Endodermal cell (in vitro differentiated cells): ENCODE results near the gene ZNF124. TPM values are rescaled to one million over a fixed set of nuclear protein-coding genes. Genes with fewer than 3 reads are reported as not detected.
"Not testable (repeated sequence)": the region's sequence is repeated elsewhere in the genome, so short reads cannot be mapped to it uniquely, and the experiment has no call there.

ENCODE experiments used
- DNase-seq: peaks from one replicate; pipeline ENCODE4 v3.0.0-alpha.2; 2017
- H3K27ac ChIP-seq: 2 replicates; pipeline ENCODE4 v1.5.1; 2013; ENCODE audit warnings: mild to moderate bottlenecking, low read depth, low read length, moderate library complexity
- H3K27me3 ChIP-seq: 2 replicates; pipeline ENCODE4 v1.6.1; 2013; ENCODE audit warnings: mild to moderate bottlenecking, low read length, moderate library complexity; ENCODE audit not compliant: insufficient read depth, control insufficient read depth, poor library complexity, severe bottlenecking
- H3K36me3 ChIP-seq: 2 replicates; pipeline ENCODE4 v1.7.0; 2013; ENCODE audit warnings: mild to moderate bottlenecking, low read length, moderate library complexity; ENCODE audit not compliant: control insufficient read depth, insufficient read depth
- H3K4me1 ChIP-seq: one replicate; pipeline ENCODE4 v1.7.0; 2013; ENCODE audit warnings: low read length; ENCODE audit not compliant: control insufficient read depth, insufficient read depth
- H3K4me3 ChIP-seq: 2 replicates; pipeline ENCODE4 v1.5.1; 2013; ENCODE audit warnings: mild to moderate bottlenecking, low read length, moderate library complexity
- H3K9ac ChIP-seq: 2 replicates; pipeline ENCODE4 v1.6.1; 2013; ENCODE audit warnings: mild to moderate bottlenecking, low read length, moderate library complexity; ENCODE audit not compliant: poor library complexity, severe bottlenecking; ENCODE audit errors: extremely low read depth
- H3K9me3 ChIP-seq: 2 replicates; pipeline ENCODE4 v1.6.1; 2013; ENCODE audit warnings: mild to moderate bottlenecking, low read length, moderate library complexity; ENCODE audit not compliant: control insufficient read depth
- H3K27ac Mint-ChIP-seq: 2 replicates; pipeline ENCODE4 v1.8.0; 2020; ENCODE audit warnings: mixed read lengths
- H3K27me3 Mint-ChIP-seq: 2 replicates; pipeline ENCODE4 v1.8.0; 2021; ENCODE audit warnings: mild to moderate bottlenecking, mixed read lengths; ENCODE audit not compliant: insufficient read depth
- H3K36me3 Mint-ChIP-seq: 2 replicates; pipeline ENCODE4 v1.8.0; 2020; ENCODE audit warnings: low read depth, mixed read lengths
- H3K4me1 Mint-ChIP-seq: 2 replicates; pipeline ENCODE4 v1.8.0; 2020; ENCODE audit warnings: mixed read lengths
- H3K4me3 Mint-ChIP-seq: 2 replicates; pipeline ENCODE4 v1.8.0; 2020; ENCODE audit warnings: mild to moderate bottlenecking, moderate library complexity, mixed read lengths
- H3K9me3 Mint-ChIP-seq: 2 replicates; pipeline ENCODE4 v1.8.0; 2020; ENCODE audit warnings: mild to moderate bottlenecking, mixed read lengths
- WGBS, 2 experiments: methylation state at CpG; one replicate each; pipeline versions ENCODE4 v1.1.5 to v1.1.7; 2013; ENCODE audit warnings: missing lambda C conversion rate in 2 of 2, mixed read lengths in 1 of 2; ENCODE audit not compliant: insufficient coverage in 1 of 2, insufficient read length in 1 of 2; 5-methylcytosine and 5-hydroxymethylcytosine counted together
- total RNA-seq, 2 donors: library from RNA; stranded (reverse); fragmentation: NEBNext Ultra II Directional in 1 of 2; extraction: Animal tissue kit (Norgen Biotek cat#: 25700) in 1 of 2; gene quantifications; 2 replicates in 1 of 2; 3 replicates in 1 of 2; pipeline ENCODE4 v1.2.1, GENCODE V29; 2021
- TF ChIP-seq, protein P1 (sequence below): fragments of 200-600 bp; sonication (generic); conservative IDR thresholded peaks from 2 replicates; pipeline ENCODE4 v1.5.0; 2021; ENCODE audit warnings: antibody characterized with exemption, mild to moderate bottlenecking

ZNF124 gene
- total RNA-seq, 2 donors from 2014 or later, result 93.3 to 101 TPM

DNA sequence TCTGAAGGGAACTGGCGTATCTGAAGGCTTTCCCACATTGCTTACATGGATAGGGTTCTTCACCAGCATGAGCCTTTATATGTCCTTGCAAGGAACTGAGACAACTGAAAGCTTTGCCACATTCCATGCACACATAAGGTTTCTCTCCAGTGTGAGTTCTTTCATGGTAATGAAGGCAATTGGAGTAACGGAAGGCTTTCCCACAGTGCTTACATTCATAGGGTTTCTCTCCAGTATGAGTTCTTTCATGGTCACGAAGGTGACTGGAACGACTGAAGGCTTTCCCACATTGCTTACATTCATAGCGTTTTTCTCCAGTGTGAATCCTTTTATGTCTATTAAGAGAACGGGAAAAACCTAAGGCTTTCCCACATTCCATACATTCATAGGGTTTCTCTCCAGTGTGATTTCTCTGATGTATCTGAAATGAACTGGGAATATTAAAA, 15.0 kb downstream of the ZNF124 start:
- no peak overlapping the region for H3K27ac ChIP-seq
- peaks cover 99% of the 10 kb centered on the region for H3K9me3 ChIP-seq
- TF ChIP-seq, protein P1, sequence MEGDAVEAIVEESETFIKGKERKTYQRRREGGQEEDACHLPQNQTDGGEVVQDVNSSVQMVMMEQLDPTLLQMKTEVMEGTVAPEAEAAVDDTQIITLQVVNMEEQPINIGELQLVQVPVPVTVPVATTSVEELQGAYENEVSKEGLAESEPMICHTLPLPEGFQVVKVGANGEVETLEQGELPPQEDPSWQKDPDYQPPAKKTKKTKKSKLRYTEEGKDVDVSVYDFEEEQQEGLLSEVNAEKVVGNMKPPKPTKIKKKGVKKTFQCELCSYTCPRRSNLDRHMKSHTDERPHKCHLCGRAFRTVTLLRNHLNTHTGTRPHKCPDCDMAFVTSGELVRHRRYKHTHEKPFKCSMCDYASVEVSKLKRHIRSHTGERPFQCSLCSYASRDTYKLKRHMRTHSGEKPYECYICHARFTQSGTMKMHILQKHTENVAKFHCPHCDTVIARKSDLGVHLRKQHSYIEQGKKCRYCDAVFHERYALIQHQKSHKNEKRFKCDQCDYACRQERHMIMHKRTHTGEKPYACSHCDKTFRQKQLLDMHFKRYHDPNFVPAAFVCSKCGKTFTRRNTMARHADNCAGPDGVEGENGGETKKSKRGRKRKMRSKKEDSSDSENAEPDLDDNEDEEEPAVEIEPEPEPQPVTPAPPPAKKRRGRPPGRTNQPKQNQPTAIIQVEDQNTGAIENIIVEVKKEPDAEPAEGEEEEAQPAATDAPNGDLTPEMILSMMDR, result no peak
- no peak for DNase-seq
- Mint-ChIP-seq H3K4me3 (no peak overlapping the region), H3K27me3 (no peaks in the 10 kb centered on the region), H3K27ac (no peak overlapping the region), H3K9me3 (peaks cover 95% of the 10 kb centered on the region), H3K36me3 (peaks cover 93% of the 10 kb centered on the region), H3K4me1 (no peaks in the 10 kb centered on the region)
- H3K9ac ChIP-seq, result no peak overlapping the region
- H3K36me3 ChIP-seq, result peaks cover 88% of the 10 kb centered on the region
- H3K4me3 ChIP-seq, result peak overlapping the region; percentile 73
- 95 to 98% methylated on average over 5 to 6 of the region's 6 CpGs for WGBS, 2 experiments
- no peaks in the 10 kb centered on the region for H3K4me1 ChIP-seq
- no peaks in the 10 kb centered on the region for H3K27me3 ChIP-seq

DNA sequence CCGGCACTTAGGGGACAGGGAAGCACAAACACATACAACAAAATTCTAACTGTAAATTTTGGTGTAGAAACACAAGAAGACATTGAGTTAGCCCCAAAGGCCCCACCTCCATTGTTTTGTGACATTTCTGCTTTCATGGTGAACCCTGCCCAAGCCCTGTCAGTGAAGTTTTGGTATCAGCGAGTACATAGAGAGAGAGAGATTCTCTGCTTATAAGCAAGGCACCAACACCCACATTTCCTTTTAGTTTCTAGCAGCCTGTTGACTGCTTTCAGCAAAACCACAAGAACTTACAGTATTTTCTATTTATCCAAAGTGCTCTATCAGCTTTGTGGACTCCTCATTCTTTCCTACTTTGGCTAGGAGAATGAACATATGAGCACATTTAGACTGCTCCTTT, 24.0 kb downstream of the ZNF124 start:
- Histone ChIP-seq H3K4me1 (no peaks in the 10 kb centered on the region), H3K27ac (no peak overlapping the region), H3K4me3 (peak overlapping the region; percentile 66), H3K27me3 (no peaks in the 10 kb centered on the region), H3K36me3 (peaks cover 91% of the 10 kb centered on the region), H3K9ac (no peak overlapping the region), H3K9me3 (peaks cover 99% of the 10 kb centered on the region)
- H3K27me3 Mint-ChIP-seq, result no peaks in the 10 kb centered on the region
- H3K9me3 Mint-ChIP-seq, result peaks cover 85% of the 10 kb centered on the region
- H3K36me3 Mint-ChIP-seq, result peaks cover 90% of the 10 kb centered on the region
- DNase-seq, result no peak
- 95 to 100% methylated on average over 1 to 2 of the region's 2 CpGs for WGBS, 2 experiments
- TF ChIP-seq, protein P1, result no peak
- H3K4me3 Mint-ChIP-seq, result no peak overlapping the region
- no peak overlapping the region for H3K27ac Mint-ChIP-seq
- H3K4me1 Mint-ChIP-seq, result no peaks in the 10 kb centered on the region

DNA sequence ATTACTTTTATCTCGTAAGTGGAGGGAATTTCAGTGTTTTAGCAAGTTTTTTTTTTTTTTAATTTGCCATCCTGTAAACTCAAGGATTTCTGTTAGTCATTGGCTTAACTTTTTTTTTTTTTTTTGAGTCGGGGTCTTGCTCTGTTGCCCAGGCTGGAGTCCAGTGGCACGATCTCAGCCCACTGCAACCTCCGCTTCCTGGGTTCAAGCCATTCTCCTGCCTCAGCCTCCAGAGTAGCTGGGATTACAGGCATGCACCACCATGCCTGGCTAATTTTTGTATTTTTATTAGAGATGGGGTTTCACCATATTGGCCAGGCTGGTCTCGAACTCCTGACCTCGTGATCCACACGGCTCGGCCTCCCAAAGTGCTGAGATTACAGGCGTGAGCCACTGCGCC, 24.7 kb downstream of the ZNF124 start:
- Histone ChIP-seq H3K4me3 (peak overlapping the region; percentile 66), H3K9me3 (peaks cover 98% of the 10 kb centered on the region), H3K36me3 (peaks cover 91% of the 10 kb centered on the region)
- peaks cover 89% of the 10 kb centered on the region for H3K36me3 Mint-ChIP-seq
- DNase-seq, H3K27ac Mint-ChIP-seq, H3K27me3 Mint-ChIP-seq, H3K4me3 Mint-ChIP-seq, H3K9ac ChIP-seq, H3K4me1 ChIP-seq, H3K27me3 ChIP-seq, H3K4me1 Mint-ChIP-seq, H3K27ac ChIP-seq: not testable (repeated sequence)
- 91 to 92% methylated on average over 6 to 10 of the region's 10 CpGs for WGBS, 2 experiments
- H3K9me3 Mint-ChIP-seq, result peaks cover 82% of the 10 kb centered on the region

DNA sequence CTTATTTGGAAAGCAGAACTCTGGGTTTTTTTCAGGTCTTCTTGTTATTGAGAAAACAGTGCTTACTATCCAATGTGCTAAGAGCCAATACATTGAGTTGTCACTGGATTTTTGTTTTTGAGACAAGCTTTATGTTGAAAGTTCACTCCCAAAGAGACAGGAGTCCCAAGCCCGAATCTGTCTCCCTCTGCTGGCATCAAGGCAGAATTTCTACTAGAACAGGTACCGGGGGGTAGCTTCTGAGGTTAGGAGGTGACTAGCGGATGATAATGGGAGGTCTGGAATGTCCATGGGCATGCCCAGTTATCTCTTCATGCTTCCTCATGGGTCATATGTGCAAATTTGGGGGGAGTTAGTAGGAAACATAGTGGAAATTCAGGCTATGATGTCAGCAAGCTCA, 25.1 kb downstream of the ZNF124 start:
- Mint-ChIP-seq H3K36me3 (peaks cover 91% of the 10 kb centered on the region), H3K27ac (no peak overlapping the region), H3K9me3 (peaks cover 82% of the 10 kb centered on the region), H3K27me3 (no peaks in the 10 kb centered on the region), H3K4me1 (no peaks in the 10 kb centered on the region), H3K4me3 (no peak overlapping the region)
- no peak overlapping the region for H3K27ac ChIP-seq
- peak overlapping the region; percentile 66 for H3K4me3 ChIP-seq
- peaks cover 98% of the 10 kb centered on the region for H3K9me3 ChIP-seq
- peaks cover 91% of the 10 kb centered on the region for H3K36me3 ChIP-seq
- TF ChIP-seq, protein P1, result peak; percentile 73
- no peaks in the 10 kb centered on the region for H3K4me1 ChIP-seq
- WGBS, 2 experiments, result 97 to 100% methylated on average over 3 of the region's 3 CpGs
- no peak overlapping the region for H3K9ac ChIP-seq
- no peaks in the 10 kb centered on the region for H3K27me3 ChIP-seq
- no peak for DNase-seq
